Motor neuron (in vitro differentiated cells): Measurements from ENCODE around the gene MSL3B.
A peak's percentile ranks its signal among the peaks of the same experiment; 100 is the strongest.

Experiments
- ATAC-seq, 8 experiments: fragments of 200-7000 bp; cut with Tn5 transposase; replicated peaks in 6 of 8; 2 replicates each; pipeline ENCODE4 v1.8.0; 2021; ENCODE audit warnings: mild to moderate bottlenecking in 8 of 8, moderate library complexity in 8 of 8
- H3K27ac ChIP-seq, 2 donors: fragments of 250-450 bp; sonication (Bioruptor Pico); 2 replicates each; pipeline ENCODE4 v1.9.0; 2021; ENCODE audit warnings: antibody characterized with exemption in 2 of 2, mild to moderate bottlenecking in 2 of 2, moderate library complexity in 1 of 2
- H3K4me1 ChIP-seq, 2 donors: fragments of 250-450 bp; sonication (Bioruptor Pico); replicated peaks in 1 of 2; 2 replicates each; pipeline ENCODE4 v1.6.1; 2021; ENCODE audit warnings: antibody characterized with exemption in 2 of 2, mild to moderate bottlenecking in 2 of 2, moderate library complexity in 1 of 2
- H3K4me3 ChIP-seq, 5 donors: fragments of 250-450 bp; sonication (Bioruptor Pico); 2 replicates each; pipeline ENCODE4 v1.9.0; 2021; ENCODE audit warnings: antibody characterized with exemption in 5 of 5, mild to moderate bottlenecking in 5 of 5, moderate library complexity in 4 of 5
- WGBS, 10 experiments: fragments of 450-650 bp; shearing (Covaris generic); methylation state at CpG; one replicate each; pipeline ENCODE4 v1.0.0; 2022; 5-methylcytosine and 5-hydroxymethylcytosine counted together
- in situ Hi-C, 9 experiments: fragments of 400-800 bp; cut with MboI; loops; one replicate each; pipeline ENCODE4 v1.15.0; 2021; ENCODE audit warnings: low sequenced_read_pairs in 9 of 9, low pct_unique_long_range_greater_than_20kb in 2 of 9; ENCODE audit not compliant: unreplicated experiment in 9 of 9

Gene MSL3B

GRCh38 chr2:233838251-233838650 is 29.9 kb downstream of the MSL3B start:
- Histone ChIP-seq H3K27ac (no peak overlapping the region), H3K4me1 (peaks cover 0 to under 1% of the 10 kb centered on the region in 2 donors), H3K4me3 (no peak overlapping the region)
- WGBS, 10 experiments = 57 to 100% (median 79%) methylated on average over 1 to 7 of the region's 7 CpGs; no CpG with 5 or more reads in 2 of the 10 experiments
- ATAC-seq = no peak
- in situ Hi-C loops = no loop called here

DNA sequence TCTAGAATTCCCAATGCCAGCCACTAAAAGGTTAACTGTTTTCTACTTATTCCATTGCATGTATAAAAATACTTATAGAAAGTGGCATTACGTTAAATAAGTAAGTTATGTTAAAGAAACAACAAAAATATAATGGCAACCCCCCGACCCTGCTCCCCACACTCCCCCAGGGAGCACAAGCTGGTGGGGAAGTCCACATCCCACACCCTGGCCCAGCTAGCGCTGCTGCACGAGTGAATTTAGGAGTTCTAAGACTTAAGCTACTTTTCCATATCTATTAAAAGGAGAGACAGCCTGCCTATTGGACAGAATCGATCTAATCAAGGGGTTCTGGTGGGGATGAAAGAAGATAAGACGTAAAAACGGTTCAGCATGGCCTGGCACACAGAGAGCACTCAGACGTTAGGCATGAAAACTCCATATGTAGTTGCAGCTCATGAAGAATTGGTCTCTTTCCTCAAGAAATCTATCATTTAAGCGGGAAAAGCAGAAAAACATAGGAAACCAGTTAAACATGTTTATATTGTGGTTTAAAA is 30.4 kb downstream of the MSL3B start:
- WGBS, 10 experiments = 71 to 100% (median 95%) methylated on average over 1 to 7 of the region's 9 CpGs; no CpG with 5 or more reads in 4 of the 10 experiments
- Histone ChIP-seq H3K27ac (no peak overlapping the region), H3K4me3 (no peak overlapping the region), H3K4me1 (peaks cover 0 to 3% of the 10 kb centered on the region in 2 donors)
- ATAC-seq = no peak
- in situ Hi-C loops = no loop called here

- 80 to 100% (median 99%) methylated on average over 1 to 4 of the region's 7 CpGs; no CpG with 5 or more reads in 4 of the 10 experiments for WGBS, 10 experiments
- no peak overlapping the region for H3K27ac ChIP-seq
- in situ Hi-C loops = no loop called here
- no peak overlapping the region for H3K4me3 ChIP-seq
- no peak for ATAC-seq
- H3K4me1 ChIP-seq = peaks cover 0 to 6% of the 10 kb centered on the region in 2 donors
Measured at GRCh38 chr2:233836359-233836758, 31.8 kb downstream of the MSL3B start.

DNA sequence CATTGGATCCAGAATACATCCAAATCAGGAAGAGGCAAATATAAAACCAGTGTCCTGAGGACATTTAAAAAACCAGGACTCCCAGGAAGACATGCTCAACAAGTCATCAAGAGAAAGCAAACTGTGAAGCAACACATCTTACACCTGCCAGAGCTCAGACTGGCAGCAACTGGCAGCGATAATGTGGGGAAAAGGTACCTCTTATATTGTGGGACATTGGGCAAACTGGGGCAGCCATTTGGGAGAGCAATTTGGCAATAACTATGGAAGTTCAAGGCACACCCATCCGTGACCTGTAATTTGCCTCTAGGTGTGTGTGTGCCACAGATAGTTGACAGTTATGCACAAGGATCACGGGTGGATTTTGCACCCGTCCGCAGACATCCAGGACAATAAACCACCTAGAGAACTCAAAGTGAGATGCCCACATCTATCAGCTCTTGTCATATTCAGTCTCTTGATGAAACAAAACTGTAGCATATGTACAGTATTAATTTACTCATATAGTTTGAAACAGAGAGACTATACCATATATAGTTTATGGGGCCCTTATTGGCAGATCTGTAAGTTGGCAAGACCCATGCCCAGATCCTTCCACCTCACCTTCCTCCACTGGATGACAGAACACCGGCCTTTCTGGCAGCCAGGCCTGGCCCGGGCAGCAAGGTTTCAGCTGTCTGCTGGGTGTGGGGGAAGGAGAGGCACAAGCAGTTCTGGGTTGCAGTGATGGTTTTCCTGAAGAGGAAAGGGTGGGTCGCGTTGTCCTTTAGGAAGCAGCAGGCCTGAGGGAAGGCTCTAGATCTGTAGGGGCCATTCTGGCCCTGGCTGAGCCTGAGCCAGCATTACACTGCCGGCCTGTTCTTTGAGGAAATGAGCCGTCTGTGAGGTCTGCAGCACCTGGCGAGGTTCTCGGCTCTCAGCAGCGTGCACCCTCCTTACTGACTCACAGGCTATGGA is 32.7 kb downstream of the MSL3B start:
- ATAC-seq = no peak
- H3K27ac ChIP-seq = no peak overlapping the region
- H3K4me1 ChIP-seq = peaks cover 0 to 6% of the 10 kb centered on the region in 2 donors
- in situ Hi-C loops = no loop called here
- H3K4me3 ChIP-seq = no peak overlapping the region
- WGBS, 10 experiments = 71 to 100% (median 100%) methylated on average over 1 to 9 of the region's 14 CpGs; no CpG with 5 or more reads in 1 of the 10 experiments

DNA sequence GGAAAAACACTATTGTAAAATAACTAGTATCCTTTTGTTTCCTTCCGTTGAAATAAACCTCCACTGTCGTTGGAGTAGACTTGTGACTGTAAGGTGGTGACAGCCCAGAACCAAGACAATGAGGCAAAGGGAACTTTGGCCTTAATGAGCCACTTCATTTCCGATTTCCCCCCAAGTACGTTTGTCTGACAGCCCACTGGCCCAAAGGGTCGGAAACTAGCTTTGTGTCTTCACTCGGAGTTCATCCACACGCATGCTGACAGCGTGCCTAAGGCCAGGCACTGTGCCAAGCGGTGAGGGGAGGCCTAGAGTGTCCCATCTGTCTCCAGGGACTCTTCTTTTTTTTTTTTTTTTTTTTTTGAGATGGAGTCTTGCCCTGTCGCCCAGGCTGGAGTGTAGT is 34.8 kb downstream of the MSL3B start:
- WGBS, 10 experiments = 38 to 89% (median 78%) methylated on average over 2 to 6 of the region's 10 CpGs; no CpG with 5 or more reads in 2 of the 10 experiments
- in situ Hi-C loops = no loop called here
- H3K4me1 ChIP-seq = peaks cover 0 to 6% of the 10 kb centered on the region in 2 donors
- H3K4me3 ChIP-seq = no peak overlapping the region
- no peak overlapping the region for H3K27ac ChIP-seq
- peak in 1 of 8 experiments; percentile 29 for ATAC-seq

- peak; percentile 67 to 97 (median 90) for ATAC-seq
- H3K4me1 ChIP-seq = peaks cover 0 to 6% of the 10 kb centered on the region in 2 donors
- in situ Hi-C loops = no loop called here
- H3K4me3 ChIP-seq = no peak overlapping the region
- no peak overlapping the region for H3K27ac ChIP-seq
- WGBS, 10 experiments = 0 to 80% (median 50%) methylated on average over 1 to 3 of the region's 7 CpGs; no CpG with 5 or more reads in 2 of the 10 experiments
Measured at GRCh38 chr2:233832869-233833311, 35.3 kb downstream of the MSL3B start.

- H3K4me1 ChIP-seq = peaks cover 0 to 6% of the 10 kb centered on the region in 2 donors
- no peak overlapping the region for H3K27ac ChIP-seq
- peak in 2 of 8 experiments; percentile 8 to 12 for ATAC-seq
- H3K4me3 ChIP-seq = no peak overlapping the region
- in situ Hi-C loops = no loop called here
- 0 to 90% (median 61%) methylated on average over 1 to 8 of the region's 9 CpGs; no CpG with 5 or more reads in 3 of the 10 experiments for WGBS, 10 experiments
Measured at GRCh38 chr2:233832414-233832813, 35.8 kb downstream of the MSL3B start.

- ATAC-seq = no peak
- in situ Hi-C loops = no loop called here
- no peak overlapping the region for H3K4me3 ChIP-seq
- peaks cover 0 to 6% of the 10 kb centered on the region in 2 donors for H3K4me1 ChIP-seq
- WGBS, 10 experiments = 81 to 100% (median 100%) methylated on average over 1 to 4 of the region's 6 CpGs; no CpG with 5 or more reads in 2 of the 10 experiments
- H3K27ac ChIP-seq = no peak overlapping the region
Measured at GRCh38 chr2:233831861-233832260, 36.3 kb downstream of the MSL3B start.

DNA sequence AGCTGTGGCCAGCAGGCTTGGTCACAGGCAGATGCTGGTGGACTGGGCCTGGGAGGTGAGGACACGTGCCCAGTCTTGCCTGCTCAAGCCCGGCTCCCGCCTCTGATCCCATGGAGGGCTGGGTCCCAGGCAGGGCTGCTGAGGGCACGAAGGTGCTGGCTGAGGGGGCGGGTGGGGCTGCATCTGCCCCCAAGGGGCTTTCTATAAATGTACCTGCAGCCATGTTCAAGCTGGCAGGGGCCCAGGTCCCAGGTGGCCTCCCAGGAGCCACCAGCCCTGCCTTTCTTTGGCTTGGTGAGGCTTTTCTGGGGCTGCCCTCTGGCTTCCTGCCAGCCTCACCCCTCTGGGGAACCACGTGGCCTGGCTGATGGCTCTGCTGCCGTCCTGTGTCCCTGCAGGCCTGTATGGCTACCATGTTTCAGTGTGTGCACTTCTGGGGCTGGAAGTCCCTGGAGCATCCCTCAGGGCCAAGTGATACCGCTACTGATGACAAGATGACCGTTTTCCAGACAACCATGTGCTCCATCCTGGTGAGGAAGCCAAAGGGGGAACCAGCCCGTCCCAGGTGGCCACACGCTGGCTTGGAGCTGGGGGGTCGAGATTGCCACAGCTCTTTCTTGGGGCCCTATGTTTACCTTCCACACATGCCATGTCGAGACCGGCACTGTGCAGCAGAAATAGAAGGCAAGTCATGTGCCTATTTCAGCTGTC is 37.0 kb downstream of the MSL3B start:
- Histone ChIP-seq H3K27ac (no peak overlapping the region), H3K4me1 (peaks cover 0 to 6% of the 10 kb centered on the region in 2 donors), H3K4me3 (no peak overlapping the region)
- 80 to 96% (median 88%) methylated on average over 1 to 5 of the region's 14 CpGs; no CpG with 5 or more reads in 3 of the 10 experiments for WGBS, 10 experiments
- no peak for ATAC-seq
- in situ Hi-C loops = no loop called here

DNA sequence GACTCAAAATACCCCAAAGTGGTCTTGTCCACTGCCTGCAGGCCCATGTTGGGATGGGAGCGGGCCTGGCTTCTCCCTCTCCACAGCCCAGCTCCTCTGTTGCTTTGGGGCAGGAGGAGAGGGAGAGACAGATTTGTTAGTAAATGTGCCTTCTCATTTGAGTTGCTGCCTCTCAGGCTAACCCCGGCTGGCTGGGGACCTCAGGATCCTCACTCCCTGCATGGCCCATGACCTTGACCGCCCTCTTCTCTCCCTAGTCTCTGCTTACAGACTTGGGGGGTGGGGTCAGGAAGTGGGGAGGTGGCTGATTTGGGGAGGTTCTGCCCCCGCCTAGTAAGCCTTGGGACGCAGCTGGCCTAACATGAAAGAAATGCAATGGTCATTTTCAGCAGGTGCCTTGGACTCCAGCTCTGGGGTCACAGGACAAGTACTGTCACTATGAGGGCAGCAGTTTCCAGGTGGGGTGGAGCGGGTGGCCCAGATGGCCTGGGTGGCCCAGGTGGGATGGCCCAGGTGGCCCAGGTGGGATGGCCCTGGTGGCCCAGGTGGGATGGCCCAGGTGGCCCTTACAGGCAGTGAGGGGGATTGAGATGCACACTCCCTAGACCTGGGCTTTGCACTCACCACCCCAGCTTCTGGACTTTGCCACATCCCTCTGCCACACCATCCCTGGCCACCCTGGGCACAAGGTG is 37.9 kb downstream of the MSL3B start:
- Histone ChIP-seq H3K27ac (no peak overlapping the region), H3K4me1 (peaks cover 0 to 6% of the 10 kb centered on the region in 2 donors), H3K4me3 (no peak overlapping the region)
- in situ Hi-C loops = no loop called here
- ATAC-seq = no peak
- 80 to 100% (median 100%) methylated on average over 1 to 3 of the region's 6 CpGs; no CpG with 5 or more reads in 5 of the 10 experiments for WGBS, 10 experiments

- WGBS, 10 experiments = 40 to 100% (median 71%) methylated on average over 1 to 10 of the region's 15 CpGs; no CpG with 5 or more reads in 1 of the 10 experiments
- H3K27ac ChIP-seq = no peak overlapping the region
- in situ Hi-C loops = no loop called here
- no peak for ATAC-seq
- no peak overlapping the region for H3K4me3 ChIP-seq
- H3K4me1 ChIP-seq = peaks cover 0 to 6% of the 10 kb centered on the region in 2 donors
Measured at GRCh38 chr2:233829193-233830110, 38.7 kb downstream of the MSL3B start.
